ENCODE data around the gene RUNX2.

GRCh38 chr6:45658400-45658799 lies 330.3 kb downstream of the RUNX2 start:
- TF ChIP-seq CTCF (IDR thresholded peaks at IDR 0.05; ENCODE audit: low read length) (no peak), EZH2 (IDR thresholded peaks at IDR 0.05; ENCODE audit: borderline replicate concordance, low read length) (no peak)

Measured in OCI-LY1 (cell line).